Ishikawa (cell line): Measurements from ENCODE around the gene TSG101.

Experiments used
- CREB1 ChIP-seq: IDR thresholded peaks from 2 replicates; pipeline ENCODE4 v1.6.1; 2012; ENCODE audit warnings: low read depth
- EP300 ChIP-seq: IDR thresholded peaks from 2 replicates; pipeline ENCODE4 v1.6.1; 2012; ENCODE audit warnings: borderline replicate concordance
- NFIC ChIP-seq: IDR thresholded peaks from 2 replicates; pipeline ENCODE4 v1.6.1; 2012
- RAD21 ChIP-seq: IDR thresholded peaks from 2 replicates; pipeline ENCODE4 v1.6.1; 2012; ENCODE audit warnings: low read depth
- TAF1 ChIP-seq: IDR thresholded peaks from 2 replicates; pipeline ENCODE4 v1.6.1; 2012; ENCODE audit warnings: low read depth, mild to moderate bottlenecking
- TEAD4 ChIP-seq: IDR thresholded peaks from 2 replicates; pipeline ENCODE4 v1.6.1; 2012
- YY1 ChIP-seq: IDR thresholded peaks from 2 replicates; pipeline ENCODE4 v1.6.1; 2012; ENCODE audit warnings: low read depth
- ZBTB7A ChIP-seq: IDR thresholded peaks from 2 replicates; pipeline ENCODE4 v1.6.1; 2012; ENCODE audit warnings: low read depth
- TF ChIP-seq, protein P1 (sequence below): IDR thresholded peaks from 2 replicates; pipeline ENCODE4 v1.6.1; 2012
- TF ChIP-seq, protein P2 (sequence below): IDR thresholded peaks from 2 replicates; pipeline ENCODE4 v1.6.1; 2012
- TF ChIP-seq, protein P3 (sequence below): IDR thresholded peaks from 2 replicates; pipeline ENCODE4 v1.6.1; 2012; ENCODE audit warnings: low read depth, mild to moderate bottlenecking

GRCh38 chr11:18463439-18463838 is 63.3 kb downstream of the TSG101 start:
- TF ChIP-seq, protein P1, sequence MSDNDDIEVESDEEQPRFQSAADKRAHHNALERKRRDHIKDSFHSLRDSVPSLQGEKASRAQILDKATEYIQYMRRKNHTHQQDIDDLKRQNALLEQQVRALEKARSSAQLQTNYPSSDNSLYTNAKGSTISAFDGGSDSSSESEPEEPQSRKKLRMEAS, result no peak
- no peak for TF ChIP-seq RAD21
- no peak for TF ChIP-seq TAF1
- no peak for TF ChIP-seq YY1
- no peak for TF ChIP-seq ZBTB7A
- TF ChIP-seq TEAD4, result no peak
- TF ChIP-seq, protein P2, sequence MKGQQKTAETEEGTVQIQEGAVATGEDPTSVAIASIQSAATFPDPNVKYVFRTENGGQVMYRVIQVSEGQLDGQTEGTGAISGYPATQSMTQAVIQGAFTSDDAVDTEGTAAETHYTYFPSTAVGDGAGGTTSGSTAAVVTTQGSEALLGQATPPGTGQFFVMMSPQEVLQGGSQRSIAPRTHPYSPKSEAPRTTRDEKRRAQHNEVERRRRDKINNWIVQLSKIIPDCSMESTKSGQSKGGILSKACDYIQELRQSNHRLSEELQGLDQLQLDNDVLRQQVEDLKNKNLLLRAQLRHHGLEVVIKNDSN, result no peak
- TF ChIP-seq CREB1, result no peak
- TF ChIP-seq, protein P3, sequence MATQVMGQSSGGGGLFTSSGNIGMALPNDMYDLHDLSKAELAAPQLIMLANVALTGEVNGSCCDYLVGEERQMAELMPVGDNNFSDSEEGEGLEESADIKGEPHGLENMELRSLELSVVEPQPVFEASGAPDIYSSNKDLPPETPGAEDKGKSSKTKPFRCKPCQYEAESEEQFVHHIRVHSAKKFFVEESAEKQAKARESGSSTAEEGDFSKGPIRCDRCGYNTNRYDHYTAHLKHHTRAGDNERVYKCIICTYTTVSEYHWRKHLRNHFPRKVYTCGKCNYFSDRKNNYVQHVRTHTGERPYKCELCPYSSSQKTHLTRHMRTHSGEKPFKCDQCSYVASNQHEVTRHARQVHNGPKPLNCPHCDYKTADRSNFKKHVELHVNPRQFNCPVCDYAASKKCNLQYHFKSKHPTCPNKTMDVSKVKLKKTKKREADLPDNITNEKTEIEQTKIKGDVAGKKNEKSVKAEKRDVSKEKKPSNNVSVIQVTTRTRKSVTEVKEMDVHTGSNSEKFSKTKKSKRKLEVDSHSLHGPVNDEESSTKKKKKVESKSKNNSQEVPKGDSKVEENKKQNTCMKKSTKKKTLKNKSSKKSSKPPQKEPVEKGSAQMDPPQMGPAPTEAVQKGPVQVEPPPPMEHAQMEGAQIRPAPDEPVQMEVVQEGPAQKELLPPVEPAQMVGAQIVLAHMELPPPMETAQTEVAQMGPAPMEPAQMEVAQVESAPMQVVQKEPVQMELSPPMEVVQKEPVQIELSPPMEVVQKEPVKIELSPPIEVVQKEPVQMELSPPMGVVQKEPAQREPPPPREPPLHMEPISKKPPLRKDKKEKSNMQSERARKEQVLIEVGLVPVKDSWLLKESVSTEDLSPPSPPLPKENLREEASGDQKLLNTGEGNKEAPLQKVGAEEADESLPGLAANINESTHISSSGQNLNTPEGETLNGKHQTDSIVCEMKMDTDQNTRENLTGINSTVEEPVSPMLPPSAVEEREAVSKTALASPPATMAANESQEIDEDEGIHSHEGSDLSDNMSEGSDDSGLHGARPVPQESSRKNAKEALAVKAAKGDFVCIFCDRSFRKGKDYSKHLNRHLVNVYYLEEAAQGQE, result no peak
- no peak for TF ChIP-seq EP300
- TF ChIP-seq NFIC, result no peak
